HepG2 (cell line): ENCODE data around the gene SLC12A5. TPM values are rescaled to one million over a fixed set of nuclear protein-coding genes. Genes with fewer than 3 reads are reported as not detected.
A peak's percentile ranks its signal among the peaks of the same experiment; 100 is the strongest.

Experiments
- CREB1 ChIP-seq, 2 experiments: fragments of 450-650 bp in 1 of 2; IDR thresholded peaks; 2 replicates each; pipeline ENCODE4 v1.6.1; 2016 to 2017; ENCODE audit warnings: control low read depth in 1 of 2, mild to moderate bottlenecking in 1 of 2, missing compliant biosample characterization in 1 of 2, missing genetic modification characterization in 1 of 2
- EED ChIP-seq: sonication (generic); formaldehyde crosslinking; IDR thresholded peaks from 2 replicates; pipeline ENCODE4 v1.5.0; 2020; ENCODE audit warnings: mild to moderate bottlenecking, missing genetic modification reagents
- HIVEP1 ChIP-seq: sonication (generic); formaldehyde crosslinking; IDR thresholded peaks from 2 replicates; pipeline ENCODE4 v1.4.0; 2020; ENCODE audit warnings: mild to moderate bottlenecking, missing genetic modification reagents
- KLF13 ChIP-seq: sonication (generic); formaldehyde crosslinking; IDR thresholded peaks from 2 replicates; pipeline ENCODE4 v1.4.0; 2020; ENCODE audit warnings: mild to moderate bottlenecking, missing genetic modification reagents
- MAF1 ChIP-seq: sonication (generic); formaldehyde crosslinking; IDR thresholded peaks from 2 replicates; pipeline ENCODE4 v1.5.0; 2020; ENCODE audit warnings: missing genetic modification reagents, borderline replicate concordance
- MED8 ChIP-seq: sonication (generic); formaldehyde crosslinking; IDR thresholded peaks from 2 replicates; pipeline ENCODE4 v1.8.1; 2023; ENCODE audit warnings: mild to moderate bottlenecking, missing genetic modification reagents; ENCODE audit not compliant: insufficient replicate concordance
- MTF2 ChIP-seq: sonication (generic); formaldehyde crosslinking; IDR thresholded peaks from 2 replicates; pipeline ENCODE4 v1.5.0; 2020; ENCODE audit warnings: missing genetic modification reagents, borderline replicate concordance
- MYC ChIP-seq: sonication (generic); formaldehyde crosslinking; IDR thresholded peaks from 2 replicates; pipeline ENCODE4 v1.9.0; 2021; ENCODE audit warnings: missing genetic modification reagents, borderline replicate concordance
- NFE2L1 ChIP-seq: sonication (generic); formaldehyde crosslinking; IDR thresholded peaks from 2 replicates; pipeline ENCODE4 v1.4.0; 2020; ENCODE audit warnings: missing genetic modification reagents, mild to moderate bottlenecking, borderline replicate concordance
- ZNF225 ChIP-seq: sonication (generic); formaldehyde crosslinking; IDR thresholded peaks from 2 replicates; pipeline ENCODE4 v1.4.0; 2020; ENCODE audit warnings: mild to moderate bottlenecking, missing genetic modification reagents
- ZNF230 ChIP-seq: sonication (generic); formaldehyde crosslinking; IDR thresholded peaks from 2 replicates; pipeline ENCODE4 v1.4.0; 2020; ENCODE audit warnings: mild to moderate bottlenecking, missing genetic modification reagents
- ZNF326 ChIP-seq: sonication (generic); formaldehyde crosslinking; IDR thresholded peaks from 2 replicates; pipeline ENCODE4 v1.4.0; 2020; ENCODE audit warnings: missing genetic modification reagents, borderline replicate concordance
- ZNF547 ChIP-seq: sonication (generic); formaldehyde crosslinking; IDR thresholded peaks from 2 replicates; pipeline ENCODE4 v1.5.1; 2020; ENCODE audit warnings: mild to moderate bottlenecking, missing genetic modification reagents
- ZNF564 ChIP-seq: sonication (generic); formaldehyde crosslinking; IDR thresholded peaks from 2 replicates; pipeline ENCODE4 v1.8.1; 2023; ENCODE audit warnings: mild to moderate bottlenecking, missing genetic modification reagents
- ZNF768 ChIP-seq: sonication (generic); formaldehyde crosslinking; IDR thresholded peaks from 2 replicates; pipeline ENCODE4 v1.4.0; 2020; ENCODE audit warnings: missing genetic modification reagents
- ZNF891 ChIP-seq: sonication (generic); formaldehyde crosslinking; IDR thresholded peaks from 2 replicates; pipeline ENCODE4 v1.5.0; 2020; ENCODE audit warnings: mild to moderate bottlenecking, missing genetic modification reagents
- polyA plus RNA-seq, 8 experiments: library from polyadenylated mRNA; depleted of rRNA in 3 of 8; stranded (reverse) in 7 of 8; unstranded in 1 of 8; fragments of >200 nt; fragmentation: Illumina TruSeq in 4 of 8; extraction: Trizol in 4 of 8; gene quantifications; 2 replicates each; pipeline versions ENCODE4 v1.2.1 to v1.2.3, GENCODE V29; 2011 to 2016; ENCODE audit warnings: low read depth in 4 of 8, missing spikeins in 1 of 8, mixed read lengths in 1 of 8; ENCODE audit not compliant: insufficient read depth in 1 of 8
- total RNA-seq, 5 experiments: library from RNA; depleted of rRNA; stranded (reverse); fragments of >200 nt; fragmentation: Illumina TruSeq; extraction: Trizol; gene quantifications; 2 replicates each; pipeline ENCODE4 v1.2.3, GENCODE V29; 2016; ENCODE audit warnings: low read depth in 1 of 5
- TF ChIP-seq, protein P1 (sequence below): sonication (generic); formaldehyde crosslinking; IDR thresholded peaks from 2 replicates; pipeline ENCODE4 v1.4.0; 2020; ENCODE audit warnings: mild to moderate bottlenecking, missing genetic modification reagents, borderline replicate concordance
- TF ChIP-seq, protein P2 (sequence below): sonication (generic); formaldehyde crosslinking; IDR thresholded peaks from 2 replicates; pipeline ENCODE4 v1.9.0; 2021; ENCODE audit warnings: missing genetic modification reagents, borderline replicate concordance
- TF ChIP-seq, protein P3 (sequence below): sonication (generic); formaldehyde crosslinking; IDR thresholded peaks from 2 replicates; pipeline ENCODE4 v1.5.1; 2020; ENCODE audit warnings: mild to moderate bottlenecking, missing genetic modification reagents, borderline replicate concordance

Gene SLC12A5
- total and polyA plus RNA-seq, 2 of the 13 experiments (the other 11 are each of a cell fraction or from before 2014, with no cell fraction given), result 4.3 to 5.4 TPM

GRCh38 chr20:46099491-46100287 lies 70.7 kb downstream of the SLC12A5 start (continued):
- peak; percentile 40; the same call in 1 of the 2 replicates for TF ChIP-seq MAF1 (CRISPR knock-in tag)
- TF ChIP-seq, protein P1, sequence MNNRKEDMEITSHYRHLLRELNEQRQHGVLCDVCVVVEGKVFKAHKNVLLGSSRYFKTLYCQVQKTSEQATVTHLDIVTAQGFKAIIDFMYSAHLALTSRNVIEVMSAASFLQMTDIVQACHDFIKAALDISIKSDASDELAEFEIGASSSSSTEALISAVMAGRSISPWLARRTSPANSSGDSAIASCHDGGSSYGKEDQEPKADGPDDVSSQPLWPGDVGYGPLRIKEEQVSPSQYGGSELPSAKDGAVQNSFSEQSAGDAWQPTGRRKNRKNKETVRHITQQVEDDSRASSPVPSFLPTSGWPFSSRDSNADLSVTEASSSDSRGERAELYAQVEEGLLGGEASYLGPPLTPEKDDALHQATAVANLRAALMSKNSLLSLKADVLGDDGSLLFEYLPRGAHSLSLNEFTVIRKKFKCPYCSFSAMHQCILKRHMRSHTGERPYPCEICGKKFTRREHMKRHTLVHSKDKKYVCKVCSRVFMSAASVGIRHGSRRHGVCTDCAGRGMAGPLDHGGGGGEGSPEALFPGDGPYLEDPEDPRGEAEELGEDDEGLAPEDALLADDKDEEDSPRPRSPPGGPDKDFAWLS, result no peak
- TF ChIP-seq ZNF547 (CRISPR knock-in tag), result 0 out of 2 replicates have a peak, but pooled peaks have one; percentile 42
- no peak for TF ChIP-seq ZNF564 (CRISPR knock-in tag)
- TF ChIP-seq ZNF326 (CRISPR knock-in tag), result no peak
- TF ChIP-seq MED8 (CRISPR knock-in tag), result no peak
- peak; percentile 90 for TF ChIP-seq MTF2 (CRISPR knock-in tag)
- no peak for TF ChIP-seq HIVEP1
- TF ChIP-seq, protein P2, sequence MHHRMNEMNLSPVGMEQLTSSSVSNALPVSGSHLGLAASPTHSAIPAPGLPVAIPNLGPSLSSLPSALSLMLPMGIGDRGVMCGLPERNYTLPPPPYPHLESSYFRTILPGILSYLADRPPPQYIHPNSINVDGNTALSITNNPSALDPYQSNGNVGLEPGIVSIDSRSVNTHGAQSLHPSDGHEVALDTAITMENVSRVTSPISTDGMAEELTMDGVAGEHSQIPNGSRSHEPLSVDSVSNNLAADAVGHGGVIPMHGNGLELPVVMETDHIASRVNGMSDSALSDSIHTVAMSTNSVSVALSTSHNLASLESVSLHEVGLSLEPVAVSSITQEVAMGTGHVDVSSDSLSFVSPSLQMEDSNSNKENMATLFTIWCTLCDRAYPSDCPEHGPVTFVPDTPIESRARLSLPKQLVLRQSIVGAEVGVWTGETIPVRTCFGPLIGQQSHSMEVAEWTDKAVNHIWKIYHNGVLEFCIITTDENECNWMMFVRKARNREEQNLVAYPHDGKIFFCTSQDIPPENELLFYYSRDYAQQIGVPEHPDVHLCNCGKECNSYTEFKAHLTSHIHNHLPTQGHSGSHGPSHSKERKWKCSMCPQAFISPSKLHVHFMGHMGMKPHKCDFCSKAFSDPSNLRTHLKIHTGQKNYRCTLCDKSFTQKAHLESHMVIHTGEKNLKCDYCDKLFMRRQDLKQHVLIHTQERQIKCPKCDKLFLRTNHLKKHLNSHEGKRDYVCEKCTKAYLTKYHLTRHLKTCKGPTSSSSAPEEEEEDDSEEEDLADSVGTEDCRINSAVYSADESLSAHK, result no peak
- TF ChIP-seq, protein P3, sequence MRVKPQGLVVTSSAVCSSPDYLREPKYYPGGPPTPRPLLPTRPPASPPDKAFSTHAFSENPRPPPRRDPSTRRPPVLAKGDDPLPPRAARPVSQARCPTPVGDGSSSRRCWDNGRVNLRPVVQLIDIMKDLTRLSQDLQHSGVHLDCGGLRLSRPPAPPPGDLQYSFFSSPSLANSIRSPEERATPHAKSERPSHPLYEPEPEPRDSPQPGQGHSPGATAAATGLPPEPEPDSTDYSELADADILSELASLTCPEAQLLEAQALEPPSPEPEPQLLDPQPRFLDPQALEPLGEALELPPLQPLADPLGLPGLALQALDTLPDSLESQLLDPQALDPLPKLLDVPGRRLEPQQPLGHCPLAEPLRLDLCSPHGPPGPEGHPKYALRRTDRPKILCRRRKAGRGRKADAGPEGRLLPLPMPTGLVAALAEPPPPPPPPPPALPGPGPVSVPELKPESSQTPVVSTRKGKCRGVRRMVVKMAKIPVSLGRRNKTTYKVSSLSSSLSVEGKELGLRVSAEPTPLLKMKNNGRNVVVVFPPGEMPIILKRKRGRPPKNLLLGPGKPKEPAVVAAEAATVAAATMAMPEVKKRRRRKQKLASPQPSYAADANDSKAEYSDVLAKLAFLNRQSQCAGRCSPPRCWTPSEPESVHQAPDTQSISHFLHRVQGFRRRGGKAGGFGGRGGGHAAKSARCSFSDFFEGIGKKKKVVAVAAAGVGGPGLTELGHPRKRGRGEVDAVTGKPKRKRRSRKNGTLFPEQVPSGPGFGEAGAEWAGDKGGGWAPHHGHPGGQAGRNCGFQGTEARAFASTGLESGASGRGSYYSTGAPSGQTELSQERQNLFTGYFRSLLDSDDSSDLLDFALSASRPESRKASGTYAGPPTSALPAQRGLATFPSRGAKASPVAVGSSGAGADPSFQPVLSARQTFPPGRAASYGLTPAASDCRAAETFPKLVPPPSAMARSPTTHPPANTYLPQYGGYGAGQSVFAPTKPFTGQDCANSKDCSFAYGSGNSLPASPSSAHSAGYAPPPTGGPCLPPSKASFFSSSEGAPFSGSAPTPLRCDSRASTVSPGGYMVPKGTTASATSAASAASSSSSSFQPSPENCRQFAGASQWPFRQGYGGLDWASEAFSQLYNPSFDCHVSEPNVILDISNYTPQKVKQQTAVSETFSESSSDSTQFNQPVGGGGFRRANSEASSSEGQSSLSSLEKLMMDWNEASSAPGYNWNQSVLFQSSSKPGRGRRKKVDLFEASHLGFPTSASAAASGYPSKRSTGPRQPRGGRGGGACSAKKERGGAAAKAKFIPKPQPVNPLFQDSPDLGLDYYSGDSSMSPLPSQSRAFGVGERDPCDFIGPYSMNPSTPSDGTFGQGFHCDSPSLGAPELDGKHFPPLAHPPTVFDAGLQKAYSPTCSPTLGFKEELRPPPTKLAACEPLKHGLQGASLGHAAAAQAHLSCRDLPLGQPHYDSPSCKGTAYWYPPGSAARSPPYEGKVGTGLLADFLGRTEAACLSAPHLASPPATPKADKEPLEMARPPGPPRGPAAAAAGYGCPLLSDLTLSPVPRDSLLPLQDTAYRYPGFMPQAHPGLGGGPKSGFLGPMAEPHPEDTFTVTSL, result no peak
- peak; percentile 66; the same call in 1 of the 2 replicates for TF ChIP-seq ZNF768
- TF ChIP-seq ZNF225 (CRISPR knock-in tag), result no peak
- 0 out of 2 replicates have a peak, but pooled peaks have one; percentile 67 for TF ChIP-seq ZNF891 (CRISPR knock-in tag)
- TF ChIP-seq CREB1 (IDR thresholded peaks at IDR 0.05), result peak; percentile 27; the same call in 1 of the 2 replicates
- no peak for TF ChIP-seq CREB1 (CRISPR knock-in tag; IDR thresholded peaks at IDR 0.05)
- TF ChIP-seq ZNF230 (CRISPR knock-in tag), result no peak
- 0 out of 2 replicates have a peak, but pooled peaks have one; percentile 39 for TF ChIP-seq EED (CRISPR knock-in tag)
- TF ChIP-seq NFE2L1 (CRISPR knock-in tag), result no peak
- peak; percentile 57; the same call in 1 of the 2 replicates for TF ChIP-seq KLF13
- TF ChIP-seq MYC (CRISPR knock-in tag), result peak; percentile 43; the same call in 1 of the 2 replicates
